Stimulated activated CD4-positive, alpha-beta T cell treated with anti-CD3 and anti-CD28 coated beads, Interleukin-1b, Interleukin-23, amount 100 ng/mL, for 4 hours (primary cell): Measurements from ENCODE around the gene ARHGAP33.

Experiments used
- DNase-seq, 2 donors: peaks; one replicate each; pipeline ENCODE4 v3.0.0-alpha.2; 2020; ENCODE audit warnings: low read depth in 2 of 2

ARHGAP33 gene

GRCh38 chr19:35777086-35777841 lies 1.9 kb downstream of the ARHGAP33 start:
- no peak for DNase-seq

DNA sequence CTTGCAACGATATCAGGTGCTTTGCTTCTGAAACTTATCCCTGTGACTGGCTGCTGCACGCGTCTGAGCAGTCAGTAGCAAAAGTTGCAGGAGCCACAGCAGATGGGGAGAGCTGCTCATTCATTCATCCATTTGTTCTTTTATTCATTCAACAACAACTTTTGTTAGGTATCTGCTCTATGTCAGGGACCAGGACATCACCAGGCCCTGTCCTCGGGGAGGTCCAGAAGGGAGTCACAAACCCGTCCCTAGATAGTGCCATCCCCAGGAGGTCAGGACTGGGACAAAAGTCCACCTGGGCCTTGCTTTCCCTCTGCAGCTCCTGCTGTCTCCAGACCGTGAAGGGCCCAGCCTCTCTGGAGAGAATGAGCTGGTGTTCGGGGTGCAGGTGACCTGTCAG lies 2.6 kb downstream of the ARHGAP33 start:
- no peak for DNase-seq

DNA sequence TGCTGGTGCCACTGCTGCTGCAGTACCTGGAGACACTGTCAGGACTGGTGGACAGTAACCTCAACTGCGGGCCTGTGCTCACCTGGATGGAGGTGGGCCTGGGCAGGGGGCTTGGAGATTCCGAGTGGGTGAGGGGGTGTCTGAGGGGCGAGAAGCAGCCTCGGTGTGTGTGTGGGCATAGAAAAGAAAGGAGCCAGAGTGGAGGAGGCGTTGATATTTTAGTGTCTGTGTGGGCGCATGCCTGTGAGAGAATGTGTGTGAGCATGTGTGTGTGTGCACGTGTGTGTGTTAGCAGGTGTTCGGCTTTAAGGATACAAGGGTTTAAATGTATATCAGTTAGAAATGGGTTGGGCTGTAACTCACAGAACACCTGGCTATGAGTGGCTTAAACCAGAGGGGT lies 3.7 kb downstream of the ARHGAP33 start:
- no peak for DNase-seq

DNA sequence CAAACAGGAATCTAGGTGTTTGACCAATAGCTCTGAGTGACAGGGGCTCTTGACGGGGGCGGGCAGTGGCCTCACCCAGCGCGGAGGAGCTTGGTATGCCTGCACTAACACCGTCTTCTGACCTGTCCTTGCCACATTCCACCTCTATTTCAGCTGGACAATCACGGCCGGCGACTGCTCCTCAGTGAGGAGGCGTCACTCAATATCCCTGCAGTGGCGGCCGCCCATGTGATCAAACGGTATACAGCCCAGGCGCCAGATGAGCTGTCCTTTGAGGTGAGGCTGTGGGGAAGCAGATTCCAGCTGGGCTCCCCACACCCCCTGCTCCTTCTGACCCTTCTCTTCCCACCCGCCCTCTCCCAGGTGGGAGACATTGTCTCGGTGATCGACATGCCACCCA lies 4.7 kb downstream of the ARHGAP33 start:
- DNase-seq: no peak

DNA sequence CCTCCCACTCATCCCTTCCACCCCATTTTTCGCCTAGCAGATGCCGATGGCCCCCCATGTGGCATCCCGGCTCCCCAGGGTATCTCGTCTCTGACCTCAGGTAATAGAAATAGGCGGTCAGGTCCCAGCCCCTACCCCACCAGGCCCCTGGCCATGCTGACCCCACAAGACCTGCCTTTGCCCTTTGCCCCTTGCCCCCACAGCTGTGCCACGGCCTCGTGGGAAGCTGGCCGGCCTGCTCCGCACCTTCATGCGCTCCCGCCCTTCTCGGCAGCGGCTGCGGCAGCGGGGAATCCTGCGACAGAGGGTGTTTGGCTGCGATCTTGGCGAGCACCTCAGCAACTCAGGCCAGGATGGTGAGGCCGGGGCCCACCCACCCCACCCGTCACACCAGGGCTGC lies 5.4 kb downstream of the ARHGAP33 start:
- DNase-seq: no peak

DNA sequence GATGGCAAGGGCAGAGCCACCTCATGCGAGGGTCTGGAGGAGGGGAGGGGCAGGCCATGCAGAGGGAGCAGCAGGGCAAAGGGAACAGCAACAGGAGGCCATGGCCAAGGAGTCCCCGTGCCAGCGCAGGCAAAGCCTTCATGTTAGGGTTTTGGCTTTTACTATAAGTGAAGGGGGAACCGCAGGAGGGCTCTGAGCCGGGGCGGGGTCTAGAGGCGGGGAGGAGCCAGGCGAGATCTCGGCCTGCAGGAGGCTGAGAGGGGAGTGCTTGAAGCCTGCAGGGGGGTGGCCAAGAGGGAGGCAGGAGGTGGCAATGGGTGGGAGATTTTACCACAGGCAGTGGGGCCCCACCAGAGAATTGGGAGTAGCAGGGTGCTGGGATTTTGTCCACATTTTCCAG lies 6.3 kb downstream of the ARHGAP33 start:
- DNase-seq: no peak

- DNase-seq: no peak
These were observed 7.2 kb downstream of the ARHGAP33 start for GRCh38 chr19:35782589-35782988.

DNA sequence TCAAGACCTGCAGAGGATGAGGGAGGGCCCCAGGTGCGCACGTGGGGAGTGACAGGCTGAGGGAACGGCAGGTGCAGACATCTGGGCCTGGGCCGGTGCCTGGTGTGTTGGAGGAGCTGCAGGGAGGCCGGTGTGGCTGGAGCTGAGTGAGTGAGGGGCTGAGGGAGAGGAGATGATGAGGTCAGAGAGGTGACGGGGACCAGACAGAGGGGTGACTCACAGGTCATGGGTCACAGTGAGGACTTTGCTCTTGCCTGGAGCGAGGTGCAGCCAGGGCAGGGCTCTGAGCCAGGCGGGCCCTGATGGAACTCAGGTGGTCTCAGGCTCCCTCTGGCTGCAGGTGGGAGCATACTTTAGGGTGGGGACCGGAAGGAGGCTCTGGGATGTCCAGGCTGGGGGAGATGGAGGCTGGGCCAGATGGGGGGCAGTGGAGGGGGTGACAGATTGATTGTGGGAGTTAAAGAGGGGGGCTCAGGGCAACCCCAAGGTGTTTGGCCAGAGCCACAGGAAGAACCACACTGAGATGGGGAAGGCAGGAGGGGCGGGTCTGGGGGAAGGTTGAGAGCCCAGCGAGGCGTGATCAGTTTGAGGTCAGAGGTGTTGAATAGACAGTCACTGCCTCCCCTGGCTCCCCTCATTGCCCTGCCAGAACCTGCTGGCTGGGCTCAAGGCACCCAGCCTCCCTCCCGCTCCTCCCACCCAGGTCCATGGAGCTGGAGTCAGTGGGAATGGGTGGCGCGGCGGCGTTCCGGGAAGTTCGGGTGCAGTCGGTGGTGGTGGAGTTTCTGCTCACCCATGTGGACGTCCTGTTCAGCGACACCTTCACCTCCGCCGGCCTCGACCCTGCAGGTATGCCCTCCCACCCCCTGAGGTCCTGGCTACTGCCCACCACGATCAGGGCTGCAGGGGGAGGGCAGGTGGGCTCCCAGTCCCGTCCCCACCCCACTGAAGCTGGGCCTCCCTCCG lies 8.4 kb downstream of the ARHGAP33 start:
- DNase-seq: no peak

- no peak for DNase-seq
These were observed 9.4 kb downstream of the ARHGAP33 start for GRCh38 chr19:35784503-35785338.

- DNase-seq: no peak
These were observed 9.9 kb downstream of the ARHGAP33 start for GRCh38 chr19:35785339-35785627.

GRCh38 chr19:35786299-35787160 lies 11.2 kb downstream of the ARHGAP33 start:
- DNase-seq: no peak

DNA sequence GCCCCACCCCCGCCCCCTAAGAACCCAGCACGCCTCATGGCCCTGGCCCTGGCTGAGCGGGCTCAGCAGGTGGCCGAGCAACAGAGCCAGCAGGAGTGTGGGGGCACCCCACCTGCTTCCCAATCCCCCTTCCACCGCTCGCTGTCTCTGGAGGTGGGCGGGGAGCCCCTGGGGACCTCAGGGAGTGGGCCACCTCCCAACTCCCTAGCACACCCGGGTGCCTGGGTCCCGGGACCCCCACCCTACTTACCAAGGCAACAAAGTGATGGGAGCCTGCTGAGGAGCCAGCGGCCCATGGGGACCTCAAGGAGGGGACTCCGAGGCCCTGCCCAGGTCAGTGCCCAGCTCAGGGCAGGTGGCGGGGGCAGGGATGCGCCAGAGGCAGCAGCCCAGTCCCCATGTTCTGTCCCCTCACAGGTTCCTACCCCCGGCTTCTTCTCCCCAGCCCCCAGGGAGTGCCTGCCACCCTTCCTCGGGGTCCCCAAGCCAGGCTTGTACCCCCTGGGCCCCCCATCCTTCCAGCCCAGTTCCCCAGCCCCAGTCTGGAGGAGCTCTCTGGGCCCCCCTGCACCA lies 11.9 kb downstream of the ARHGAP33 start:
- no peak for DNase-seq

GRCh38 chr19:35788205-35788960 lies 13.0 kb downstream of the ARHGAP33 start:
- DNase-seq: no peak

DNA sequence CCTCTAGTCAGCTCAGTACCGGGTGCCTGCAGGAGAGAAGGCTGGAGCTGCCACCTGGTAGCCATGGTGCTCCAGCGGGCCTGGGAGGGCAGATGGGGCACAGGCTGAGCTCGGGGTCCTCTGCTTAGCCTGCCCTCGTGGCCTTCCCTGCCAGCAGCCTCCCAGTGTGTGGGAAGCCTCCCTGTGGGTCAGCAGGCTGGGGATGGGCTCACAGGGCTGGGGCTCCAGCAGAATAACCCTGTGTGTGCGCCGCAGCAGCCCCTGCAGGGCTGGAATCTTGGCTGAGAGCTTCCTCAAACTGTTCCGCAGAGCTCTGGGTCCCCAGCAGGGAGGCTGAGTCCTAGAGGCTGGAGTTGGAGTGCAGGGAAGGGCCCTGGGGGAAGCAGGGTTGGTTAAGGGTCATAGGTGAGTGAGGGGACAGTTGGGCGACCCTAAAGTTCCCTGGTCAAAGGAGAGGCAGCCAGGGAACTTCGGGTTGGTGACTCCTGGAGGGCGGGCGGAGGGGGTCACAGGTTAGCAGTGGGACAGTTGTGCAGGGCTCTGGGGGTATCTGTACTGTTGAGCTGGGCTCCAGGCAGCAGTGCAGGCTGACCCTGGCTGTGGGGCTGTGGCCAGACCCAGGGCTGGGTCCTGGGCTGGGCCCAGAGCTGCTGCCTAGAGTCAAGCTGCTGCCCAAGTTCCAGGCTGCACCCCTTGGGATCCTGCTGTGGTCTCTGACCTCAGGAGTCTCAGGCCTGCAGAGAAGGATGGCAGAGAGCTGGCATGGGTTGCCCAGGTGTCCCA lies 14.0 kb downstream of the ARHGAP33 start:
- no peak for DNase-seq

- no peak for DNase-seq
These were observed 14.9 kb downstream of the ARHGAP33 start for GRCh38 chr19:35789978-35790944.

DNA sequence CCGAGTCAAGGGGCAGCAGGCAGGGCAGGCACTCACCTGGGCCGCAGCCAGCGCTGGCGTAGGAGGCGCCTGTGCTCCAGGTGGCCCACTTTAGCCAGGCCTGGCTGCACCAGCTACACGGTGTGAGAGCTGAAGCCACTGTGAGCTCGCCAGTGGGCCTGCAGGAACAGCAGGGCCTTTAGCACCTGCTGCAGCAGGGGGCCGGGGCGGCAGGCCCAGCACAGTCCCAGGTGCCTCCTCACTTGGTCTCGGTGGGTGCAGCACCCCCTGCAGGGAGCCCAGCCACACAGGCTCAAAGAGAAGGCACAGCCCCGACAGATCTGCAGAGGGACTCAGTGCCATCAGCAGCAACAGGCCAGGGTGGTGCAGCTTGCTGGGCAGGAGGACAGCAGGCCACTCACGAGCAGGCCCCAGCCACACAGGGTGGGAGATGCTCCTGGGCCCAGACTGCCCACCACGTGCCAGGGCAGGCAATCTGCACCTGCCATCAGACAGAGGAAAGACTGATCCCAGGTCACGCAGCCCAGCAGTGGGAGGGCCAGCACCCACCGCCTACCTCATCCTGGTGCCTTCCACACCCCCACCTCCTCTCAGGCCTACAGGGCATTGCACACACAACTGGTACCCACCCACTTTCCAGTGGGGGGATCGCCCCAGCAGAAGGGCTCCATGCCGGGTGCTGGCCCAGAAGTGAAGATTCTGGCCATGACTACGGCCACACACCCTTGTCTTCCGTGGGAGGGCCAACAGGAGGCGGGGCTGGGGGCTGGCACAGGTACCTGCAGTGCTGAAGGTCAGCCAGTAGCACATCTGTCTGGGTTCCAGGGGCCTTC lies 15.8 kb downstream of the ARHGAP33 start:
- DNase-seq: no peak

- DNase-seq: no peak
These were observed 16.5 kb downstream of the ARHGAP33 start for GRCh38 chr19:35791814-35792279.
